Esophagus (tissue), 2 donors: Measurements from ENCODE around the gene ANXA5. TPM values are rescaled to one million over a fixed set of nuclear protein-coding genes. Genes with fewer than 3 reads are reported as not detected.

ENCODE experiments used
- H3K27ac ChIP-seq, 2 donors: one replicate each; pipeline ENCODE4 v1.5.1; 2013; ENCODE audit warnings: low read depth in 2 of 2, mild to moderate bottlenecking in 2 of 2, inconsistent platforms in 1 of 2, low read length in 1 of 2, moderate library complexity in 1 of 2
- H3K27me3 ChIP-seq, 2 donors: one replicate each; pipeline ENCODE4 v1.6.1; 2013; ENCODE audit warnings: low read length in 2 of 2, control low read depth in 1 of 2, mild to moderate bottlenecking in 1 of 2; ENCODE audit not compliant: insufficient read depth in 2 of 2, control insufficient read depth in 1 of 2
- H3K36me3 ChIP-seq, 2 donors: one replicate each; pipeline ENCODE4 v1.6.1; 2013; ENCODE audit warnings: low read length in 1 of 2; ENCODE audit not compliant: control insufficient read depth in 2 of 2, insufficient read depth in 2 of 2
- H3K4me1 ChIP-seq, 2 donors: one replicate each; pipeline ENCODE4 v1.6.1; 2013; ENCODE audit warnings: low read length in 1 of 2; ENCODE audit not compliant: control insufficient read depth in 2 of 2, insufficient read depth in 2 of 2
- H3K4me3 ChIP-seq, 2 donors: one replicate each; pipeline ENCODE4 v1.5.1; 2013; ENCODE audit warnings: low read length in 2 of 2, mild to moderate bottlenecking in 2 of 2, low read depth in 1 of 2, moderate library complexity in 1 of 2
- H3K9me3 ChIP-seq, 2 donors: one replicate each; pipeline ENCODE4 v1.6.1; 2013; ENCODE audit warnings: mild to moderate bottlenecking in 2 of 2, low read depth in 1 of 2, low read length in 1 of 2, moderate library complexity in 1 of 2; ENCODE audit not compliant: control insufficient read depth in 2 of 2, insufficient read depth in 1 of 2
- WGBS, 2 donors: extraction: QIAGEN DNeasy Blood & Tissue Kit; methylation state at CpG; one replicate each; pipeline ENCODE4 v1.1.7; 2013; 5-methylcytosine and 5-hydroxymethylcytosine counted together
- polyA plus RNA-seq, 2 donors: library from polyadenylated mRNA; stranded (reverse); fragments of 200-250 nt; gene quantifications; one replicate each; pipeline ENCODE4 v1.2.3, GENCODE V29; 2013
- donor health status: healthy with polysubstance abuse.
- donor health status: Bipolar disorder and iron deficiency.

ANXA5 gene
- polyA plus RNA-seq, 2 donors, result 86.3 to 97.2 TPM

DNA sequence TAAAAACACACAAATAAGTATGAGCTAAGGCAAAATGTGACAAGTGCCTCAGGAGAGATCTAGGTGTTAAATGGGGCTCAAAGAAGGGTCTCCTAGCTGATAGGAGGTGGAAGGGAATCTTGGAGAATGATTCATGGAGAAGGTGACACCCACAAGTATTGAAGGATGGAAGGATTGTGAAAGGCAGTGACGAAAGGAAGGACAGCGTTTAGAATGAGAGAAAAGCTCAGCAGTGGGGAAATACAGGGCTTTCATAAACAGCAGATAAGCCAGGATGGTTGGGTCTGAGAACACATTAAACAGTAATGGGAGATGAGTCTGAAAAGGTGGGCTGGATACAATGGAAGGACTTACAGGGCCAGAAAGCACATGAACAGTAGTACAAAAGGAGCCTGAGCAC lies 11.5 kb downstream of the ANXA5 start:
- 86 to 94% methylated on average over 2 of the region's 2 CpGs for WGBS, 2 donors
- H3K4me1 ChIP-seq, result no peaks in the 10 kb centered on the region

DNA sequence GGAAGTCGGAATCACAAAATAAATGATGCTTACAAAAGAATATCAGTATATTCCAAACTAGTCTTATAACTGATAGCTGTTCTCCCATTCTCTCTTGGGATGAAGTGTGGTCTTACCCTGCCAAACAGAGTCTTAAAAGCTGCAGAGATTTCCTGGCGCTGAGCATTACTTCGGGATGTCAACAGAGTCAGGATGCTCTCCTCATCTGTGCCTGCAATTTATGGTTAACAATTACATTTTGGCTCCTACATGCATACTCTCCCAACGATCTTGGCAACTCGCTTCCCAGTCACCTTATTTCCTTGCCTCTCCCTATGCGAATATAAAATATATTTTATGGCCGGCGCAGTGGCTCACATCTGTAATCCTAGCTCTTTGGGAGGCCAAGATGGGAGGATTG lies 12.2 kb downstream of the ANXA5 start:
- Histone ChIP-seq H3K4me3 (no peak overlapping the region), H3K9me3 (no peaks in the 10 kb centered on the region), H3K4me1 (no peaks in the 10 kb centered on the region), H3K27me3 (no peaks in the 10 kb centered on the region), H3K36me3 (peaks cover 4 to 8% of the 10 kb centered on the region in 2 donors), H3K27ac (no peak overlapping the region)
- WGBS, 2 donors, result 90 to 92% methylated on average over 8 of the region's 8 CpGs

More for the DNA sequence above, 11.5 kb downstream of the ANXA5 start:
- Histone ChIP-seq H3K4me3 (no peak overlapping the region), H3K36me3 (peaks cover 0 to 8% of the 10 kb centered on the region in 2 donors), H3K27ac (no peak overlapping the region), H3K27me3 (no peaks in the 10 kb centered on the region), H3K9me3 (no peaks in the 10 kb centered on the region)

DNA sequence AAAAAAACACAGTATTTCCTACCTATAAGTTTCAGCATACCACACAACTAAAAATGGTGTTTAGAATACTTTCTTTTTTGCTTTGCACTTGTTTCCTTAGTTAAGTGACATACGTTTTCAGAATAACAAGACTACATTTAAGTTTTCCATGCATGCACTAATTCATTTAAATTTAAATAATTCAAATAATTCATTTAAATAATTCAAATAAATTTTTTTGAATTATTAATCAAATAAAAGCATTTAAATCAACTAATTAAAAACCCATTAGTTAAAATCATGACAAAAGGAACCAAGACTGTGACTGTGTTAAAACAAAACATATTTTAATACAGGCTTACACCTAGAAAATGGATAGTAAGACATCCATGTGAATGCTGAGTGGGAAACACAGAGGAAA lies 12.8 kb downstream of the ANXA5 start:
- Histone ChIP-seq H3K9me3 (no peaks in the 10 kb centered on the region), H3K36me3 (peaks cover 4 to 10% of the 10 kb centered on the region in 2 donors), H3K27ac (no peak overlapping the region), H3K4me3 (no peak overlapping the region), H3K4me1 (no peaks in the 10 kb centered on the region), H3K27me3 (no peaks in the 10 kb centered on the region)
- 94 to 95% methylated on average over 1 of the region's 1 CpG for WGBS, 2 donors

DNA sequence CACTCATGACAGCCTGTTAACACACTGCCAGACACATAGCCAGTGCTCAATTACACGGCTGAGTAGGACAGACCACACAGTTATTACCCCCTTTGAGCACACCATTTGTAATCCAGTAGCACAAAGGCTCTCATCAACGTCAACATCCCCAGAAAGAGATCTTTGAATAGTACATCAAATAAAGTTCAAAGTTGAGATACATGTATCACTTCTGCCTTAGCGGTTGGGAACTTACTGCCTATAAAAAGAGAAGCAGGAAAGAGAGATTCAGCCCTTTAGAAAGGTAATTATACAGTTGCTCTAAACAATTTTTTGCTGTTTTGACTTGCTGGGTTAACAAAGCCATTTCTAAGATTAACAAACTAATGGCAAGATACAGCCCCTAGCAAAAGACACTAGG lies 16.2 kb downstream of the ANXA5 start:
- Histone ChIP-seq H3K36me3 (peaks cover 6 to 16% of the 10 kb centered on the region in 2 donors), H3K4me3 (no peak overlapping the region)
- WGBS, 2 donors, result 85 to 87% methylated on average over 3 of the region's 3 CpGs

DNA sequence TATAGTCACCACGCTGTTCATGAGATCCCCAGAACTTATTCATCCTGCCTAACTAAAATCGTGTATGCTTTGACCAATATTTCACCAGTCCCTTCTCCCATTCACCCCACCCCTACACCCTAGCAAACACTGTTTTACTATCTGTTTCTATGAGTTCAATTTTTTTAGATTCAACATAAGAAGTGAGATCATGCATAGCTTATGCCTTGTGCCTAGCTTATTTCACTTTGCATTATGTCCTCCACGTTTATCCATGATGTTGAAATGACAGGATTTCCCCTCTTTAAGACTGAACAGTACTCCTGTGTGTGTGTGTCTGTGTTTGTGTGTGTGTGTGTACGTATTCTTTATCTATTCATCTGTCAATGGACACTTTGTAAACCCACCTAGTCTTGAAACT lies 16.8 kb downstream of the ANXA5 start:
- Histone ChIP-seq H3K4me1 (no peaks in the 10 kb centered on the region), H3K27ac (no peak overlapping the region), H3K9me3 (no peaks in the 10 kb centered on the region), H3K36me3 (peaks cover 6 to 15% of the 10 kb centered on the region in 2 donors), H3K4me3 (no peak overlapping the region), H3K27me3 (no peaks in the 10 kb centered on the region)
- 84 to 88% methylated on average over 4 of the region's 4 CpGs for WGBS, 2 donors

More for the DNA sequence above, 16.2 kb downstream of the ANXA5 start:
- no peak overlapping the region for H3K27ac ChIP-seq
- H3K4me1 ChIP-seq, result no peaks in the 10 kb centered on the region
- no peaks in the 10 kb centered on the region for H3K27me3 ChIP-seq
- no peaks in the 10 kb centered on the region for H3K9me3 ChIP-seq

DNA sequence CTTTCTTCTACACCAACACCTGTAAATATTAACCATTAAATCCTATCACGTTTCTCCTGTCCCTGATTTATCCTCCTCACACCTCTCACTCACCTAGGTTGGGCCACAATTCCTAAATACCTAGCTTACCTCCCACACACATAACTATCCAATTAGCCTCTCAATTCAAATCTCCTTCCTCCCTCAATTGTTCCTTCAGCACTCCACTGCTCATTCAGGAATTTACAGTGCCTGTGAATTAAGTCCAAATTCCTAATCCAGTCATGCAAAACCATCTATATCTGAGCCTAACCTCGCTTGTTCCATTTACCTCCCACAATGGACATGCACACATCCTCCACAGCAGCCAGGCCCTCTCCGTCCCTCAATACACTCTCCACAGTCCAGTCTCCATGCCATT lies 17.5 kb downstream of the ANXA5 start:
- Histone ChIP-seq H3K27ac (no peak overlapping the region), H3K4me1 (no peaks in the 10 kb centered on the region), H3K27me3 (no peaks in the 10 kb centered on the region), H3K36me3 (peaks cover 6 to 13% of the 10 kb centered on the region in 2 donors), H3K4me3 (no peak overlapping the region), H3K9me3 (no peaks in the 10 kb centered on the region)
- WGBS, 2 donors, result 63 to 87% methylated on average over 3 of the region's 3 CpGs

DNA sequence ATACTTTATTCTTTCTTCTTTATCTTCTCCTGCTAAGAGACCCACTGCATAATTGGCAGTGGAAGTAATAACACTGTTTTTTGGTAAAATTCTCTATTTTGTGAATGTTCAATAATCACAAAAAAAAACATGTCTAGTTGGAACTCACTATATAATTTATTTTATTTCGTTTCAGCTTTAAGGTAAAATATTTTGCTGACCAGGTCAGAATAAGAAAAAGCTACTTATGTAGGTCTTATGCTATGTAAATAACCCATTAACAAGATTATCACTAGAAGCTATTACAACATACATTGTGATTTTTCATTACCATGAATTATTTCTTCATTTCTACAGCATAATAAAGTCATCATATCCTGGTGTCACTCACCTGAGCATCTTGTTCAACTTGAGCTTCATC lies 19.3 kb downstream of the ANXA5 start:
- Histone ChIP-seq H3K27me3 (no peaks in the 10 kb centered on the region), H3K27ac (no peak overlapping the region), H3K36me3 (peaks cover 6 to 13% of the 10 kb centered on the region in 2 donors), H3K4me3 (no peak overlapping the region), H3K4me1 (no peaks in the 10 kb centered on the region), H3K9me3 (no peaks in the 10 kb centered on the region)
- WGBS, 2 donors, result 90 to 93% methylated on average over 1 of the region's 1 CpG

DNA sequence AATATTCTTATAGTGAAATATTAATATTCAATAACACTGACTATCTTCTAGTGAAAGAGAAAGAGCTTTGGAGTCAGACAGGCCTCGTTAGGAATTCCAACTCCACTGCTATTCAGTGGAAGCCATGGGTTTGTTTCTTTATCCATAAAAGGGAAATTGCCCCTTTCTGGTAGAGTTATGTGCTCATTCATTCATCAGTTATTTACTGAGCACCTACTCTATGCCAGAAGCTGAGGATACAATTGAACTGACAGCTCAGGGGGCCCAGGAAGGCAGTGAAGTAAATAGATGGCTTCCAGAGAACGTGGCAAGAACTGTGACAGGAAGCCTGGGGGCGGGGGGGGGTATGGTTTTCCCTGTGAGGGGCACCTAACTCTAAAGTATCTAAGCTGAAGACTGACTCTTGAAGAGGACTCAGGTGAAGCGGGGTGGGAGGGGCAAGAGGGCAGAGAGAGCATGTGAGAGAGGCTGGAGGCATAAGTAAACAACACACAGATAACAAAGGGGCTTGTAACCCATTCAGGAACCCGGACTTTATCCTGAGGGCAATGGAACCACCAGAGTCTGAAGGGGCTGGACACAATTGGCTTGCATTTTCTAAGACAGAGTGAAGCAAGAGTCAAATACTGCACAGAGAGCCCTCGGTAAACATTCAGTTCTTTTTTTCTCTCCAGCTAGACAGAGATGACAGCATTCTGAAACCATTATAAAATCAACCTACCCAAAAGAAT lies 20.3 kb downstream of the ANXA5 start:
- no peak overlapping the region for H3K27ac ChIP-seq
- no peak overlapping the region for H3K4me3 ChIP-seq
- H3K27me3 ChIP-seq, result no peaks in the 10 kb centered on the region
- no peaks in the 10 kb centered on the region for H3K9me3 ChIP-seq
- peaks cover 6 to 15% of the 10 kb centered on the region in 2 donors for H3K36me3 ChIP-seq
- WGBS, 2 donors, result 59 to 70% methylated on average over 6 of the region's 6 CpGs
- no peaks in the 10 kb centered on the region for H3K4me1 ChIP-seq

DNA sequence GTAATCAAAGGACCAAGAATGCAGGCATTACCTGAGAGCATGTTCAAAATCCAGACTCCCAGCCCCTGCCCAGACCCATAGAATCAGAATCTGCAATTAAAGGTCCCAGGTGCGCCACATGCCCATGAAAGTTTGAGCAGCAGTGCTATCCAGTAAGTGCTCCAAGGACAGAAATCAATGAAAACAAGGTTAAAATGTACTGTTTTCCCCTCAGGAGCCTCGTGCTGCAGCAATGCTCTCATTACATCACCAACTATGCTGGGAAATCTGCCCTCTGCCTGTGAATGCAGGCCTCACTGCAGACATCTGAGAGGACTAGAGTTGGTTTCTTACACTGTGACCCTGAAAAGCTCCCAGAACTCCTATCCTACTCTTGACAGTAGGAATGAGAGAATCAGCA lies 21.1 kb downstream of the ANXA5 start:
- H3K27me3 ChIP-seq, result no peaks in the 10 kb centered on the region
- no peaks in the 10 kb centered on the region for H3K9me3 ChIP-seq
- no peaks in the 10 kb centered on the region for H3K4me1 ChIP-seq
- H3K27ac ChIP-seq, result no peak overlapping the region
- H3K36me3 ChIP-seq, result peaks cover 6 to 15% of the 10 kb centered on the region in 2 donors
- WGBS, 2 donors, result 64 to 86% methylated on average over 2 of the region's 2 CpGs
- no peak overlapping the region for H3K4me3 ChIP-seq

DNA sequence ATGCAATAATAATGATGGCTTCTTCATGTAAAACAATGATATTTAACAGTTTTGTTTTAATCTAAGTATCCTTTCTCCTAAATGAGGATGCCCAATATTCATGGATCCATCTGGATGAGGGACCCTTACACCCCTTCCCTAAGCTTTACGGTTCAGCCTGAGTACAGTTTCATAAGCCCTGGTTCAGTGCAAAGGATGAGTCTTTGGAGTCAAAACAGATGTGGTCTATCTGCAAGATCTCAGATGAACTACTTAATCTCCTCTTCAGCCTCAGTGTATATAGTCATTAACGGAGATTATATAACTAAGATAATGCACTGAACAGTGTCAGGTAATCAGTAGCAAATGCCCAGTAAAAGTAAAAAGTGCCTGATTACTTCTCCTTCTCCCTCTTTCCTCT lies 22.1 kb downstream of the ANXA5 start:
- Histone ChIP-seq H3K27ac (no peak overlapping the region), H3K36me3 (peaks cover 3 to 13% of the 10 kb centered on the region in 2 donors), H3K4me1 (no peaks in the 10 kb centered on the region), H3K9me3 (no peaks in the 10 kb centered on the region), H3K4me3 (no peak overlapping the region), H3K27me3 (no peaks in the 10 kb centered on the region)
- 95 to 96% methylated on average over 2 of the region's 2 CpGs for WGBS, 2 donors
